Measurements from ENCODE around the gene MRPS26.
A peak's percentile ranks its signal among the peaks of the same experiment; 100 is the strongest.
"Not testable (repeated sequence)": the region's sequence is repeated elsewhere in the genome, so short reads cannot be mapped to it uniquely, and the experiment has no call there.

Gene MRPS26

DNA sequence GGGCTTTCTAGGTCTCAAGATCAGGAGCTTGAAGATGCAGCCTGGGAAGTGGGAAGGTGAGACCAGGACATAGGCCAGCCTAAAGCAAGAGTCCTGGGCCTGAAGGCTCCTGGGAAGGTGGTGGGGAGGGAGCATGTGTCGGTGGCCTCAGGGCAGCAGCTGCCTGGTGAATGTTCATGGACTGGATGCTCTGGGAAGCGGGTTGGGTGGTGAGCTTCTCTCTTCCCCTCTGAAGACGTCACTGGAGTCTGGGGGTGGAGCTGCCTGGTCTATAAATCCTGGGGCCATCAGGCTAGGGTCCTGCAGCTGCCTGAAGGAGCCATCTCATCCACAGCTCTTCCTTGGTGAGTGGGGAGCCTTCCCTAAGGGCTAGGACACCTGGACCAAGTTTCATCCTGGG is 2.5 kb upstream of the MRPS26 start, which contains the start of gene GNRH2:
TSS of gene GNRH2 (plus strand) at position 301 of the 400 bp plus-strand sequence. CDS start 793 bp downstream, outside the sequence.
- no peak for DNase-seq

GRCh38 chr20:3044336-3044965 is 1.4 kb upstream of the MRPS26 start:
- no peak for DNase-seq

- peak; percentile 43 to 96 for DNase-seq
Observed at GRCh38 chr20:3045042-3045815, 623 bp upstream of the MRPS26 start.

DNA sequence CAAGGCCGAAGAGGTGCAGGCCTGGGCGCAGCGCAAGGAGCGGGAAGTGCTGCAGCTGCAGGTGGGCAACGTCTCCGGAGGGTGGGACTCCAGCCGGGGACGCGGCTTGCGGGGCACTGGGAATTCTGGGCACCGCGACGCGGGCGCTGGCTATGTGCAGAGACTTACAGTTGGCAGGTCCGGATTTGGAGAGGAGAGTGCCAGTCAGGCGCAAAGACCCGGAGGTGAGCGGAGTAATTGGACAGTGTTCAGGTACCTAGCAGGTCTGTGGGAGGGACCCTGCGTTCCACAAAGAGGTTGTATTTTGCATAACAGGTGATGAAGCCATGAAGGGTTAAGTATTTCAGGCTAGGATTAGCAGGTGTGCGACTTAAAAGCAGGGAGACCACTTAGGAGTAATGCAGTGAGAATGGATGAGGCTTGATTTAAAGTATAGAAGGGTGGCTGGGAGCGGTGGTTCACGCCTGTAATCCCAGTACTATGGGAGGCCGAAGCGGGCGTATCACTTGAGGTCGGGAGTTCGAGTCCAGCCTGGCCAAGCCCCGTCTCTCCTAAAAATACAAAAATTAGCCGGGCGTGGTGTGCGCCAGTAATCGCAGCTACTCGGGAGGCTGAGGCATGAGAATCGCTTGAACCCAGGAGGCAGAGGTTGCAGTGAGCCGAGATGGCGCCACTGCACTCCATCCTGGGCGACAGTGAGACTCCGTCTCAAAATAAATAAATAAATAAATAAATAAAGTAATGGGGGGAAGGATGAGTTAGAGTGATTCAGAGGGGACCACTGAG is 1.0 kb downstream of the MRPS26 start:
- DNase-seq, result no peak

- DNase-seq, result no peak
Observed at GRCh38 chr20:3047486-3048419, 1.9 kb downstream of the MRPS26 start.

- no peak for DNase-seq
Observed at GRCh38 chr20:3051385-3052019, 5.7 kb downstream of the MRPS26 start.

DNA sequence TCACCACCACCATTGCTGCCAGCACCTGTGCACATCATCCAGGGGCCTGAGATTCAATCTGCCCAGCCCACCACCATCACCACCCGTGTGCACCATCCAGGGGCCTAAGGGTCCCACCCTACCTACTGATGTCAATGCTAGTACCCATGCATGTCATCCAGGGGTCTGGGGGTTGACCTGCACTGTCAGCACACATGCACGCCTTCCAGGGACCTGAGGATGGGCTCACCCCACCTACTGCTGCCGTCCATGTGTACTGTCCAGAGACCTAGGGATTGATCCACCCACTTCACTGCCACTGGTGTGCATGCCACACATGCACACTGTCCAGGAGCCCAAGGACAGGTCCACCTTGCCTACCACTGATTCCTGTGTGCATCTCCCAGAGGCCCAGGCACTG is 13.6 kb downstream of the MRPS26 start:
- no peak for DNase-seq

DNA sequence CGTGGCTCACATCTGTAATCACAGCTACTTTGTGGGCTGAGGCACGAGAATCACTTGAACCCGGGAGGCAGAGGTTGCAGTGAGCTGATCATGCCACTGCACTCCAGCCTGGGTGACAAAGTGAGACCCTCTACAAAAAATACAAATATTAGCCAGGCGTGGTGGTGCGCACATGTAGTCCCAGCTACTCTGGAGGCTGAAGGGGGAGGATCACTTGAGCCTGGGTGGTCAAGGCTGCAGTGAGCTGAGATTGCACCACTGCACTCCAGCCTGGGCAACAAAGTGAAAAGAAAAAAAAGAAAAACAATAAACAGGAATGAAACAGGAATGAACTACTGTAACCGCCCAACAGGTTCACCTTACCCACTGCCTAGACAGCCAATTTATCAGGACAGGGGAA is 18.3 kb downstream of the MRPS26 start:
- DNase-seq, result not testable (repeated sequence)

- no peak for DNase-seq
Observed at GRCh38 chr20:3067139-3068014, 21.5 kb downstream of the MRPS26 start.

- no peak for DNase-seq
Observed at GRCh38 chr20:3068075-3068474, 22.2 kb downstream of the MRPS26 start.

GRCh38 chr20:3068986-3069900 is 23.4 kb downstream of the MRPS26 start:
- no peak for DNase-seq

- DNase-seq, result no peak
Observed at GRCh38 chr20:3070725-3071124, 24.9 kb downstream of the MRPS26 start.

DNA sequence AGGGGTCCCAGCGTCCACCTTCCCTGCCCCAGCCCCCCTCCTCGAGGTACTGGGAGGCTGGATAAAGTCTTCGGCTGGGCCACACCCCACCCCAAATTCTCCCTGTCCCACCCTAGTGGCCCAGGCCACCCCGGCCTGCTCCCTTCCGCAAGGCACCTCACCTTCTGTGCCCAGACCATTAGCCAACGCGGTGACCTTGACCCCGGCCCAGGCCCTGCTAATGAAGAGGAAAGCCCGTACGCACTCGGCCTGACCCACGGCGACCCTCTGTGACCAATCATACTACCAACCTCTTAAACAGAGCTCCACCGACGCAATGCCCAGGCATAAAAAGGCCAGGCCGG is 25.4 kb downstream of the MRPS26 start:
- no peak for DNase-seq

- DNase-seq, result peak in 1 of 2 donors; percentile 77
Observed at GRCh38 chr20:3071610-3072529, 26.0 kb downstream of the MRPS26 start, which contains the start of gene OXT. Gene OXT (plus strand): TSS chr20:3071620. CDS start chr20:3071656, 36 bp downstream.

DNA sequence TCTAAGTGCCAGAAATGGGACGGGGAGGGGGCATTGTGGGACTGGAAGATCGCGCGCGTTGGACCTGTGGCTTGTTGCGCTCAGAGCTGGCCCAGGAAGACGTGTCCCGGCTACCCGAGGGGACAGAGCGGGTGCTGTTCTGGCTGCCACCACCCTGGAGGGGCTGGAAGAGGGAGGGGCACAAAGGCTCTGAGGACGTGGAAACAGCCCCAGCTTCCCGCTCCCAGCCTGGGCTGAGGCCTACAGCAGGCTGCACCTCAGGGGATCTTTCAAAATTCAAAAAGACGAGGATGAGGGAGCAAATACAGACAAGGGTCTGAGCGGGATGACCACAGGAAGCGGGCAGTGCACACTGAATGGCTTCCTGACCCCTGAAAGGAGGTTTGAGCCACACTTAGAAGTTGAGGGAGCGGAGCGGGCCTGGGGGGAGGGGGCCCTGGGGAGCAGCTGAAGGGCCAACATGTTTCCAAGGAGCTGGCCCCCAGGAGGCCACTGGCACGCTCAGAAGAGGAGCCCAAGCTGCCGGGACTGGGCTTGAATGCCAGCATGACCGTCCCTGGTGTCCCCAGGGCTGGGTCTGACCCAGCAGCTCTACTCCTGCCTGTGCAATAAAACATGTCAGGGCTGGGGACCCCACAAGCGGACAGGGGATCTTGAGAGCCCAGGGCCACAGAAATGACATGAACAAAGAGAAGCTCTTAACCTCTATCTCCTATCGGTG is 26.8 kb downstream of the MRPS26 start:
- DNase-seq, result no peak

GRCh38 chr20:3073251-3073643 is 27.4 kb downstream of the MRPS26 start:
- DNase-seq, result not testable (repeated sequence)

DNA sequence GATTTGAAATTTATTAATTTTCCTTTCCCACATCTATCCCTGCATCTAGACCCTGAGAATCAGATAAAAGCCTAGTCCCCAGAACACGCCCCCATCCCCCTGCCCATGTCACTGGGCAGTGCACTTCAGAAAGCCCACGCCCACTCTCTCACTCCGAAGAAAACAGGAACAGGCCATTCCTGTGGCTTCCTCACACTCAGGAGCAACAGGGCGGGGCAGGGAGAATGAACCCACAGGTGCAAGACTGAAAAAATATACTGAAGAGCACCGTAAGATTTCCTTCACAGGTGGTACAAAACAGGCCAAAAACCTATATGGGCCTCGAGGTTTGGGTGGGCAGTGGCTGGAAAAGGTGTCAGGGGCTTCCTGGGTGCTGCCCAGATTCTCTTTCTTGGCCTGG is 29.0 kb downstream of the MRPS26 start:
- no peak for DNase-seq

- DNase-seq, result not testable (repeated sequence)
Observed at GRCh38 chr20:3075315-3075714, 29.5 kb downstream of the MRPS26 start.

Data from bone marrow (tissue), 2 donors.